Osteoblast (primary cell): ENCODE data around the gene CTSV. TPM values are rescaled to one million over a fixed set of nuclear protein-coding genes. Genes with fewer than 3 reads are reported as not detected.
"Not testable (repeated sequence)": the region's sequence is repeated elsewhere in the genome, so short reads cannot be mapped to it uniquely, and the experiment has no call there.

ENCODE experiments used
- DNase-seq: peaks from one replicate; pipeline ENCODE4 v3.0.0; 2011; ENCODE audit warnings: low spot score, mixed read lengths; ENCODE audit not compliant: insufficient read length; ENCODE audit errors: missing footprints
- H2AFZ ChIP-seq: 2 replicates; pipeline ENCODE4 v1.6.0; 2011; ENCODE audit warnings: mild to moderate bottlenecking, low read length
- H3K27ac ChIP-seq: 2 replicates; pipeline ENCODE4 v1.5.1; 2011; ENCODE audit warnings: mild to moderate bottlenecking, low read depth, low read length, moderate library complexity
- H3K27me3 ChIP-seq: 2 replicates; pipeline ENCODE4 v1.6.0; 2012; ENCODE audit warnings: mild to moderate bottlenecking, control low read depth, inconsistent platforms, low read length, moderate library complexity; ENCODE audit not compliant: insufficient read depth
- H3K36me3 ChIP-seq: 2 replicates; pipeline ENCODE4 v1.5.1; 2011; ENCODE audit warnings: mild to moderate bottlenecking, low read length, control low read depth, moderate library complexity; ENCODE audit not compliant: insufficient read depth
- H3K4me1 ChIP-seq: 2 replicates; pipeline ENCODE4 v1.5.1; 2011; ENCODE audit warnings: mild to moderate bottlenecking, low read length, control low read depth, moderate library complexity; ENCODE audit not compliant: insufficient read depth
- H3K4me2 ChIP-seq: 2 replicates; pipeline ENCODE4 v1.6.0; 2011; ENCODE audit warnings: mild to moderate bottlenecking, low read length; ENCODE audit not compliant: insufficient read depth
- H3K4me3 ChIP-seq: fragments of 200-600 bp; sonication (generic); 3 replicates; pipeline ENCODE4 v1.5.1; 2012; ENCODE audit warnings: mild to moderate bottlenecking, low read length, inconsistent platforms; ENCODE audit not compliant: insufficient read depth
- H3K79me2 ChIP-seq: 2 replicates; pipeline ENCODE4 v1.6.0; 2012; ENCODE audit warnings: mild to moderate bottlenecking, low read length, control low read depth, inconsistent platforms; ENCODE audit not compliant: insufficient read depth
- H3K9me3 ChIP-seq: 2 replicates; pipeline ENCODE4 v1.5.1; 2011; ENCODE audit warnings: low read depth, low read length, control low read depth
- H4K20me1 ChIP-seq: 2 replicates; pipeline ENCODE4 v1.6.0; 2012; ENCODE audit warnings: mild to moderate bottlenecking, low read length, control low read depth; ENCODE audit not compliant: insufficient read depth
- total RNA-seq: library from RNA; depleted of rRNA; stranded (reverse); fragments of >200 nt; gene quantifications from 2 replicates; pipeline ENCODE4 v1.2.3, GENCODE V29; 2012
- TF ChIP-seq, protein P1 (sequence below): IDR thresholded peaks from 2 replicates; pipeline ENCODE4 v1.5.1; 2011; ENCODE audit warnings: mild to moderate bottlenecking, low read depth, low read length, moderate library complexity; ENCODE audit errors: extremely low read depth

The CTSV gene
- total RNA-seq, 1 donor = 0.36 TPM

GRCh38 chr9:97077452-97078295 is 38.7 kb upstream of the CTSV start:
- TF ChIP-seq, protein P1, sequence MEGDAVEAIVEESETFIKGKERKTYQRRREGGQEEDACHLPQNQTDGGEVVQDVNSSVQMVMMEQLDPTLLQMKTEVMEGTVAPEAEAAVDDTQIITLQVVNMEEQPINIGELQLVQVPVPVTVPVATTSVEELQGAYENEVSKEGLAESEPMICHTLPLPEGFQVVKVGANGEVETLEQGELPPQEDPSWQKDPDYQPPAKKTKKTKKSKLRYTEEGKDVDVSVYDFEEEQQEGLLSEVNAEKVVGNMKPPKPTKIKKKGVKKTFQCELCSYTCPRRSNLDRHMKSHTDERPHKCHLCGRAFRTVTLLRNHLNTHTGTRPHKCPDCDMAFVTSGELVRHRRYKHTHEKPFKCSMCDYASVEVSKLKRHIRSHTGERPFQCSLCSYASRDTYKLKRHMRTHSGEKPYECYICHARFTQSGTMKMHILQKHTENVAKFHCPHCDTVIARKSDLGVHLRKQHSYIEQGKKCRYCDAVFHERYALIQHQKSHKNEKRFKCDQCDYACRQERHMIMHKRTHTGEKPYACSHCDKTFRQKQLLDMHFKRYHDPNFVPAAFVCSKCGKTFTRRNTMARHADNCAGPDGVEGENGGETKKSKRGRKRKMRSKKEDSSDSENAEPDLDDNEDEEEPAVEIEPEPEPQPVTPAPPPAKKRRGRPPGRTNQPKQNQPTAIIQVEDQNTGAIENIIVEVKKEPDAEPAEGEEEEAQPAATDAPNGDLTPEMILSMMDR = no peak
- no peaks in the 10 kb centered on the region for H3K79me2 ChIP-seq
- no peak overlapping the region for H3K27ac ChIP-seq
- no peak overlapping the region for H3K4me2 ChIP-seq
- H4K20me1 ChIP-seq = no peaks in the 10 kb centered on the region
- H2AFZ ChIP-seq = no peak overlapping the region
- no peaks in the 10 kb centered on the region for H3K36me3 ChIP-seq
- no peaks in the 10 kb centered on the region for H3K9me3 ChIP-seq
- no peak for DNase-seq
- H3K4me1 ChIP-seq = no peaks in the 10 kb centered on the region
- no peak overlapping the region for H3K4me3 ChIP-seq
- peaks cover 18% of the 10 kb centered on the region for H3K27me3 ChIP-seq

- H4K20me1 ChIP-seq, H3K4me3 ChIP-seq, H3K9me3 ChIP-seq, DNase-seq, H3K79me2 ChIP-seq, H3K27ac ChIP-seq, H3K4me1 ChIP-seq, H3K36me3 ChIP-seq, H2AFZ ChIP-seq, H3K4me2 ChIP-seq: not testable (repeated sequence)
- H3K27me3 ChIP-seq = peaks cover 18% of the 10 kb centered on the region
These were observed 37.9 kb upstream of the CTSV start for GRCh38 chr9:97076731-97077451.

DNA sequence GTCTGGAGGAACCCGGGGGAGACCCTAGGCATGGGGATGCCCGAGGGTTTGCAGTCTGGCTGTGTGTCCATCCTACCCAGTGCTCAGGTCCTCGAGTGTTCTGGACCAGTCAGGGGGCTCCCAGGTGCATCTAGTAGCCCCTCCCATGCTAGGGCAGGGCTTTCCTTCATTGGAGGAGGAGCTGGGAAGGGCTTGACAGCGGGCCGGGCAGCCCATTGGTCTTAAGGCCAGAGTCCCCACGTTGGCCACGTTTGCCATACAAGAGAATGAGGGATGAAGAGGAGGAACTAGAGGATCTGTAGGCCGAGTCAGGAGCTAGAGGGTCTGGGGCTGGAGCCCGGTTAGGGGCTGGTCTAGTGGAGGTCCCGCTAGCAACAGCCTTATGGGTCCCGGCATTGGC is 37.3 kb upstream of the CTSV start:
- TF ChIP-seq, protein P1 = no peak
- no peaks in the 10 kb centered on the region for H3K4me1 ChIP-seq
- peaks cover 18% of the 10 kb centered on the region for H3K27me3 ChIP-seq
- H2AFZ ChIP-seq = no peak overlapping the region
- H3K27ac ChIP-seq = no peak overlapping the region
- no peaks in the 10 kb centered on the region for H4K20me1 ChIP-seq
- H3K79me2 ChIP-seq = no peaks in the 10 kb centered on the region
- H3K4me3 ChIP-seq = no peak overlapping the region
- no peak for DNase-seq
- H3K36me3 ChIP-seq = no peaks in the 10 kb centered on the region
- H3K4me2 ChIP-seq = no peak overlapping the region
- H3K9me3 ChIP-seq = no peaks in the 10 kb centered on the region

DNA sequence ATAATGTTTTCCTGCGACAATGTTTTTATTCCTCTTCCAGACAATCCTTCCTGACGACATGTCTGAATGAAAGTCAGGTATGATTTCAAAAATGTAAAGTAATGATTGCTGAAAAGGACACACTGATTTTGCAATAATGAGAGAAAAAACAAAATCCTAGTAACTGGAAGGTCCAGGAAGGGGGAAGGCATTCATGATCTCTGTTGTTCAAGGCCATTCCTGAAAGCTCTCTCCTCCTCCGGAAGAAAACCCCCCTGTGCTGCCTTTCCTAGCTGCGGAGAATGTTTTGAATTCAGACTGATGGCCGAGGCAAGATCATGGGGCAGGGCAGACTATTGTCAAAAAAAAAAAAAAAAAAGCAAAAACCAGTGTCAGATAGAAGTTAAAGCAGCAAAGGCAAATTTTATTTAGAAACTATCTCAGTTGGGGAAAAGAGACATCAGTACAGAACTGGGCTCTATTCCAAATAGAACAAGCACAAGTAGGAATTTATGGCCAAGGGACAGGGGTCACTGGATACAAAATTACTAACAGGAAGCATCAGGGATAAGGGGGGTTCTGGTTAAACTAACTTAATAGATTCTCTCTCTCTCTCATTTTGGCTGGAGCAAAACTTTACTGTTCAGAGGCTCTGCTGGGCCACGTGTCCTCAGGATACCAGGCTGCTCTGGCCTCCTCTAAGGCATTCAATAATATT is 36.5 kb upstream of the CTSV start:
- Histone ChIP-seq H3K4me2 (no peak overlapping the region), H3K27me3 (peaks cover 18% of the 10 kb centered on the region), H2AFZ (no peak overlapping the region), H4K20me1 (no peaks in the 10 kb centered on the region), H3K4me3 (no peak overlapping the region), H3K27ac (no peak overlapping the region), H3K79me2 (no peaks in the 10 kb centered on the region), H3K9me3 (no peaks in the 10 kb centered on the region), H3K36me3 (no peaks in the 10 kb centered on the region), H3K4me1 (no peaks in the 10 kb centered on the region)
- TF ChIP-seq, protein P1 = no peak
- no peak for DNase-seq
